K562 (cell line): ENCODE data around the gene SLA2. TPM values are rescaled to one million over a fixed set of nuclear protein-coding genes. Genes with fewer than 3 reads are reported as not detected.

ENCODE experiments used
- CHAMP1 ChIP-seq: fragments of 450-650 bp; IDR thresholded peaks from 2 replicates; pipeline ENCODE4 v1.6.1; 2016; ENCODE audit warnings: mild to moderate bottlenecking
- FUS ChIP-seq: fragments of 200-400 bp; formaldehyde crosslinking; optimal IDR thresholded peaks from 2 replicates; pipeline ENCODE3; 2017; ENCODE audit warnings: low read depth, low read length
- KDM5B ChIP-seq: fragments of 200-600 bp; sonication (generic); IDR thresholded peaks from 2 replicates; pipeline ENCODE4 v1.6.1; 2012; ENCODE audit warnings: low read depth, mild to moderate bottlenecking, moderate library complexity, low read length, control low read depth, inconsistent platforms; ENCODE audit not compliant: insufficient replicate concordance
- NFE2L1 ChIP-seq: fragments of 450-650 bp; IDR thresholded peaks from 2 replicates; pipeline ENCODE4 v1.6.1; 2016; ENCODE audit warnings: missing genetic modification characterization, low read depth, mild to moderate bottlenecking, missing compliant biosample characterization, moderate library complexity, borderline replicate concordance
- NR0B1 ChIP-seq: fragments of 450-650 bp; IDR thresholded peaks from one replicate; pipeline ENCODE4 v1.6.1; 2018; ENCODE audit warnings: mild to moderate bottlenecking, moderate library complexity; ENCODE audit not compliant: partially characterized antibody
- RNF2 ChIP-seq: sonication (generic); IDR thresholded peaks from 2 replicates; pipeline ENCODE4 v1.6.1; 2016
- SNRNP70 ChIP-seq: fragments of 200-400 bp; formaldehyde crosslinking; optimal IDR thresholded peaks from 2 replicates; pipeline ENCODE3; 2017; ENCODE audit warnings: low read depth, low read length
- TSC22D4 ChIP-seq: fragments of 450-650 bp; IDR thresholded peaks from 2 replicates; pipeline ENCODE4 v1.6.1; 2016; ENCODE audit warnings: missing genetic modification characterization, missing biosample characterization, control low read depth
- ZNF764 ChIP-seq: fragments of 250-450 bp; sonication (Bioruptor Pico); IDR thresholded peaks from 2 replicates; pipeline ENCODE4 v1.4.0; 2020; ENCODE audit warnings: low read depth, mild to moderate bottlenecking, moderate library complexity
- ZZZ3 ChIP-seq: fragments of 450-650 bp; IDR thresholded peaks from 2 replicates; pipeline ENCODE4 v1.6.1; 2016; ENCODE audit warnings: antibody characterized with exemption, mild to moderate bottlenecking, moderate library complexity
- polyA plus RNA-seq, 8 experiments: library from polyadenylated mRNA; depleted of rRNA in 4 of 8; stranded (reverse) in 5 of 8; unstranded in 3 of 8; fragments of >200 nt; fragmentation: Nextera tagmentation in 2 of 8; fragmentation: Illumina TruSeq in 1 of 8; extraction: Ambion mirVana in 2 of 8; extraction: Trizol in 1 of 8; gene quantifications; 2 replicates each; pipeline versions ENCODE4 v1.2.1 to v1.2.3, GENCODE V29; 2011 to 2014; ENCODE audit warnings: inconsistent platforms in 1 of 8, missing spikeins in 1 of 8
- total RNA-seq, 7 experiments: library from RNA; depleted of rRNA in 6 of 7; stranded (reverse); fragments of >200 nt in 6 of 7; fragmentation: Illumina TruSeq in 2 of 7; extraction: Trizol in 2 of 7; gene quantifications; 2 replicates each; pipeline versions ENCODE4 v1.2.1 to v1.2.3, GENCODE V29; 2011 to 2021; ENCODE audit warnings: low replicate concordance in 1 of 7

Gene SLA2
- total and polyA plus RNA-seq, 9 of the 15 experiments (the other 6 are each of a cell fraction or from before 2014, with no cell fraction given), result 0.07 TPM; not detected in 7

- TF ChIP-seq CHAMP1 (no peak), NFE2L1 (tag) (no peak), ZZZ3 (no peak), TSC22D4 (tag) (no peak), KDM5B (no peak), ZNF764 (no peak), RNF2 (no peak), SNRNP70 (no peak), NR0B1 (no peak), FUS (no peak)
These were observed 10.7 kb upstream of the SLA2 start (continued) for GRCh38 chr20:36656733-36657132.
